DND-41 (cell line): Measurements from ENCODE around the gene C2CD4A.

ENCODE experiments used
- ATAC-seq: fragments of 200-7000 bp; cut with Tn5 transposase; 3 replicates; pipeline ENCODE4 v1.9.1; 2021; ENCODE audit warnings: low read depth; ENCODE audit not compliant: insufficient read depth
- DNase-seq: peaks from one replicate; pipeline ENCODE4 v3.0.0-alpha.2; 2020
- H2AFZ ChIP-seq: 2 replicates; pipeline ENCODE4 v1.6.0; 2012; ENCODE audit warnings: low read depth, low read length
- H3K27ac ChIP-seq: 2 replicates; pipeline ENCODE4 v1.5.1; 2012; ENCODE audit warnings: low read length, inconsistent platforms
- H3K27me3 ChIP-seq: fragments of 200-600 bp; sonication (generic); 2 replicates; pipeline ENCODE4 v1.6.0; 2012; ENCODE audit warnings: low read length, mild to moderate bottlenecking, inconsistent platforms; ENCODE audit not compliant: insufficient read depth, poor library complexity
- H3K36me3 ChIP-seq: 2 replicates; pipeline ENCODE4 v1.5.1; 2012; ENCODE audit warnings: low read length, inconsistent platforms; ENCODE audit not compliant: insufficient read depth
- H3K4me1 ChIP-seq: 2 replicates; pipeline ENCODE4 v1.5.1; 2012; ENCODE audit warnings: mild to moderate bottlenecking, low read length; ENCODE audit not compliant: insufficient read depth
- H3K4me2 ChIP-seq: 2 replicates; pipeline ENCODE4 v1.6.0; 2012; ENCODE audit warnings: mild to moderate bottlenecking, moderate library complexity, low read length, inconsistent platforms; ENCODE audit not compliant: insufficient read depth
- H3K4me3 ChIP-seq, 2 experiments: fragments of 200-600 bp in 1 of 2; shearing (Covaris generic) in 1 of 2; 2 replicates each; pipeline ENCODE4 v1.5.1; 2012 to 2016; ENCODE audit warnings: inconsistent platforms in 2 of 2, low read length in 2 of 2, mild to moderate bottlenecking in 2 of 2, low read depth in 1 of 2, moderate library complexity in 1 of 2
- H3K79me2 ChIP-seq: 2 replicates; pipeline ENCODE4 v1.6.0; 2012; ENCODE audit warnings: low read length, inconsistent platforms; ENCODE audit not compliant: insufficient read depth
- H3K9ac ChIP-seq: 2 replicates; pipeline ENCODE4 v1.6.0; 2012; ENCODE audit warnings: low read depth, mild to moderate bottlenecking, inconsistent platforms, low read length, moderate library complexity
- H3K9me3 ChIP-seq: 2 replicates; pipeline ENCODE4 v1.5.1; 2012; ENCODE audit warnings: low read length, moderate library complexity, mild to moderate bottlenecking, inconsistent platforms; ENCODE audit not compliant: insufficient read depth, severe bottlenecking
- H4K20me1 ChIP-seq: 2 replicates; pipeline ENCODE4 v1.6.0; 2012; ENCODE audit warnings: low read length; ENCODE audit not compliant: insufficient read depth
- CTCF ChIP-seq: IDR thresholded peaks from 2 replicates; pipeline ENCODE4 v1.5.1; 2012; ENCODE audit warnings: borderline replicate concordance, low read length, moderate library complexity, mild to moderate bottlenecking; ENCODE audit not compliant: poor library complexity, severe bottlenecking; ENCODE audit errors: extremely low read depth
- EZH2 ChIP-seq: IDR thresholded peaks from 3 replicates; pipeline ENCODE4 v1.6.1; 2012; ENCODE audit warnings: borderline replicate concordance, low read depth, mild to moderate bottlenecking, moderate library complexity, low read length, inconsistent platforms; ENCODE audit not compliant: severe bottlenecking

C2CD4A gene

GRCh38 chr15:62119874-62120273 is 53.1 kb downstream of the C2CD4A start:
- Histone ChIP-seq H3K9me3 (no peaks in the 10 kb centered on the region), H2AFZ (peak overlapping the region; percentile 49; the same call in 1 of the 2 replicates), H4K20me1 (no peaks in the 10 kb centered on the region), H3K36me3 (no peaks in the 10 kb centered on the region), H3K9ac (peak overlapping the region; percentile 45; the same call in 1 of the 2 replicates), H3K4me3 (no peak overlapping the region), H3K4me2 (peak overlapping the region; percentile 50; the same call in 1 of the 2 replicates), H3K27ac (peak overlapping the region; percentile 80), H3K27me3 (no peaks in the 10 kb centered on the region), H3K79me2 (no peaks in the 10 kb centered on the region), H3K4me1 (peaks cover 52% of the 10 kb centered on the region)
- TF ChIP-seq CTCF: no peak
- no peak for TF ChIP-seq EZH2
- DNase-seq: no peak
- no peak for ATAC-seq
